AG09309 (cell line): ENCODE data around the gene ADAM19.

ENCODE experiments used
- DNase-seq: peaks from one replicate; pipeline ENCODE4 v3.0.0-alpha.2; 2010; ENCODE audit warnings: low read depth
- H3K4me3 ChIP-seq: 2 replicates; pipeline ENCODE4 v1.5.1; 2011; ENCODE audit warnings: mild to moderate bottlenecking, low read depth, low read length, moderate library complexity; ENCODE audit not compliant: control insufficient read depth
- CTCF ChIP-seq: IDR thresholded peaks from 2 replicates; pipeline ENCODE4 v1.5.1; 2011; ENCODE audit warnings: mild to moderate bottlenecking, low read depth, low read length, inconsistent platforms; ENCODE audit not compliant: insufficient read depth, control insufficient read depth; ENCODE audit errors: missing control alignments

ADAM19 gene

GRCh38 chr5:157502143-157502647 is 73.4 kb downstream of the ADAM19 start:
- no peak for DNase-seq
- no peak overlapping the region for H3K4me3 ChIP-seq
- no peak for TF ChIP-seq CTCF

- TF ChIP-seq CTCF: no peak
- H3K4me3 ChIP-seq: no peak overlapping the region
- DNase-seq: no peak
Observed at GRCh38 chr5:157497875-157498611, 77.5 kb downstream of the ADAM19 start.

- no peak for TF ChIP-seq CTCF
- no peak overlapping the region for H3K4me3 ChIP-seq
- no peak for DNase-seq
Observed at GRCh38 chr5:157496864-157497263, 78.7 kb downstream of the ADAM19 start.

GRCh38 chr5:157494178-157494832 is 81.3 kb downstream of the ADAM19 start:
- H3K4me3 ChIP-seq: no peak overlapping the region
- no peak for TF ChIP-seq CTCF
- no peak for DNase-seq

- DNase-seq: no peak
- TF ChIP-seq CTCF: no peak
- H3K4me3 ChIP-seq: no peak overlapping the region
Observed at GRCh38 chr5:157492886-157493285, 82.7 kb downstream of the ADAM19 start.

GRCh38 chr5:157491471-157491995 is 84.0 kb downstream of the ADAM19 start:
- no peak for DNase-seq
- no peak for TF ChIP-seq CTCF
- no peak overlapping the region for H3K4me3 ChIP-seq
